ENCODE results near the gene C1QTNF1. TPM values are rescaled to one million over a fixed set of nuclear protein-coding genes. Genes with fewer than 3 reads are reported as not detected.
A peak's percentile ranks its signal among the peaks of the same experiment; 100 is the strongest.

The C1QTNF1 gene
- total and polyA plus RNA-seq, 9 of the 15 experiments (the other 6 are each of a cell fraction or from before 2014, with no cell fraction given): 0.09 TPM; not detected in 8

- no peaks in the 10 kb centered on the region for H3K36me3 ChIP-seq (ENCODE audit: control insufficient read depth, insufficient read depth, low read length)
- peaks cover under 1% of the 10 kb centered on the region; the same call in 1 of the 2 replicates for H4K20me1 ChIP-seq (replicated peaks; ENCODE audit: control insufficient read depth, insufficient read depth, low read length)
- no peak overlapping the region for H2AFZ ChIP-seq (ENCODE audit: low read depth, low read length)
- FAIRE-seq (no peak), DNase-seq (ENCODE audit: extremely low read depth in 1 of 4, low spot score in 3 of 4) (no peak), ATAC-seq (no peak)
- intact Hi-C loops (cut with micrococcal nuclease): no loop called here
- no peaks in the 10 kb centered on the region for H3K9me3 ChIP-seq (replicated peaks; ENCODE audit: control insufficient read depth, insufficient read depth, low read depth, low read length)
- no peak overlapping the region for H3K9ac ChIP-seq (ENCODE audit: insufficient read depth in 1 of 2, low read depth in 2 of 2, low read length in 2 of 2)
- H3K9me1 ChIP-seq (ENCODE audit: control insufficient read depth, insufficient read depth, low read length): no peaks in the 10 kb centered on the region
- no peaks in the 10 kb centered on the region for H3K79me2 ChIP-seq (ENCODE audit: control insufficient read depth, insufficient read depth, low read length)
- ChIA-PET CTCF (ENCODE audit: low intra/inter-chr PET ratio) (no interaction called here), POLR2A (no interaction called here)
- H3K4me3 ChIP-seq: no peak overlapping the region
- H3K27ac ChIP-seq (ENCODE audit: extremely low read depth, low read depth, low read length): no peak overlapping the region
- no TSS peak for BruUV-seq (replicated peaks)
- WGBS (ENCODE audit: insufficient coverage, low coverage, missing lambda C conversion rate): under 1% methylated on average over 30 of the region's 31 CpGs
- no peak overlapping the region for H3K4me2 ChIP-seq (ENCODE audit: insufficient read depth, low read length)
- in situ Hi-C loops (cut with MboI): no loop called here
- TF ChIP-seq ZEB2 (IDR thresholded peaks at IDR 0.05) (no peak), ZNF263 (CRISPR knock-in tag; IDR thresholded peaks at IDR 0.05; ENCODE audit: borderline replicate concordance) (peak; percentile 42; the same call in 1 of the 2 replicates)
- H3K27me3 ChIP-seq (ENCODE audit: control insufficient read depth in 2 of 2, insufficient read depth in 2 of 2, low read length in 2 of 2): peaks cover 62 to 78% of the 10 kb centered on the region in 2 experiments
- H3K4me1 ChIP-seq (replicated peaks in 1 of 2; ENCODE audit: control insufficient read depth in 2 of 2, insufficient read depth in 2 of 2, low read length in 2 of 2): peaks cover 9 to 28% of the 10 kb centered on the region in 2 experiments
These were observed 1.1 kb downstream of the C1QTNF1 start for GRCh38 chr17:79024901-79025737.

- ATAC-seq (no peak), DNase-seq (ENCODE audit: extremely low read depth in 1 of 4, low spot score in 3 of 4) (no peak), FAIRE-seq (no peak)
- in situ Hi-C loops (cut with MboI): no loop called here
- no peaks in the 10 kb centered on the region for H3K79me2 ChIP-seq (ENCODE audit: control insufficient read depth, insufficient read depth, low read length)
- intact Hi-C loops (cut with micrococcal nuclease): no loop called here
- no peak overlapping the region for H3K4me2 ChIP-seq (ENCODE audit: insufficient read depth, low read length)
- H2AFZ ChIP-seq (ENCODE audit: low read depth, low read length): no peak overlapping the region
- H3K9ac ChIP-seq (ENCODE audit: insufficient read depth in 1 of 2, low read depth in 2 of 2, low read length in 2 of 2): no peak overlapping the region
- no peaks in the 10 kb centered on the region for H3K9me1 ChIP-seq (ENCODE audit: control insufficient read depth, insufficient read depth, low read length)
- H3K4me3 ChIP-seq: no peak overlapping the region
- 2% methylated on average over 11 of the region's 16 CpGs for WGBS (ENCODE audit: insufficient coverage, low coverage, missing lambda C conversion rate)
- BruUV-seq (replicated peaks): no TSS peak
- ChIA-PET CTCF (ENCODE audit: low intra/inter-chr PET ratio) (no interaction called here), POLR2A (interaction anchor here (0.6 to 0.8 kb wide), 2 partner anchors 8 to 57 kb away, joined by 3 read pairs; no protein-coding TSS in a partner anchor)
- H3K27ac ChIP-seq (ENCODE audit: extremely low read depth, low read depth, low read length): no peak overlapping the region
- no peaks in the 10 kb centered on the region for H3K9me3 ChIP-seq (replicated peaks; ENCODE audit: control insufficient read depth, insufficient read depth, low read depth, low read length)
- H3K4me1 ChIP-seq (replicated peaks in 1 of 2; ENCODE audit: control insufficient read depth in 2 of 2, insufficient read depth in 2 of 2, low read length in 2 of 2): peaks cover 9 to 28% of the 10 kb centered on the region in 2 experiments
- peaks cover 58 to 78% of the 10 kb centered on the region in 2 experiments for H3K27me3 ChIP-seq (ENCODE audit: control insufficient read depth in 2 of 2, insufficient read depth in 2 of 2, low read length in 2 of 2)
- H4K20me1 ChIP-seq (replicated peaks; ENCODE audit: control insufficient read depth, insufficient read depth, low read length): peaks cover under 1% of the 10 kb centered on the region; the same call in 1 of the 2 replicates
- H3K36me3 ChIP-seq (ENCODE audit: control insufficient read depth, insufficient read depth, low read length): no peaks in the 10 kb centered on the region
- TF ChIP-seq SRSF3 (IDR thresholded peaks at IDR 0.05; ENCODE audit: insufficient read depth, low read length) (no peak), VEZF1 (CRISPR knock-in tag; IDR thresholded peaks at IDR 0.05) (peak; percentile 41), JUND (IDR thresholded peaks at IDR 0.05; ENCODE audit: borderline replicate concordance, low read depth, low read length) (peak; percentile 69), JUND (tag; IDR thresholded peaks at IDR 0.05; ENCODE audit: borderline replicate concordance, low read depth, low read length) (no peak), RFX7 (CRISPR knock-in tag; IDR thresholded peaks at IDR 0.05) (no peak), JUN (IDR thresholded peaks at IDR 0.05; ENCODE audit: borderline replicate concordance, low read depth, low read length) (0 out of 2 replicates have a peak, but pooled peaks have one; percentile 11), JUN (CRISPR knock-in tag; IDR thresholded peaks at IDR 0.05; ENCODE audit: borderline replicate concordance) (no peak), BRF2 (IDR thresholded peaks at IDR 0.05; ENCODE audit: borderline replicate concordance, insufficient read depth, insufficient read length) (no peak)
These were observed 2.7 kb downstream of the C1QTNF1 start for GRCh38 chr17:79026376-79027273.

Measured in K562 (cell line).